ENCODE data around the gene LIPH. TPM values are rescaled to one million over a fixed set of nuclear protein-coding genes. Genes with fewer than 3 reads are reported as not detected.

LIPH gene
- total and polyA plus RNA-seq, 2 of the 8 experiments (the other 6 are each of a cell fraction or from before 2014, with no cell fraction given), result 0.08 TPM; not detected in 1

DNA sequence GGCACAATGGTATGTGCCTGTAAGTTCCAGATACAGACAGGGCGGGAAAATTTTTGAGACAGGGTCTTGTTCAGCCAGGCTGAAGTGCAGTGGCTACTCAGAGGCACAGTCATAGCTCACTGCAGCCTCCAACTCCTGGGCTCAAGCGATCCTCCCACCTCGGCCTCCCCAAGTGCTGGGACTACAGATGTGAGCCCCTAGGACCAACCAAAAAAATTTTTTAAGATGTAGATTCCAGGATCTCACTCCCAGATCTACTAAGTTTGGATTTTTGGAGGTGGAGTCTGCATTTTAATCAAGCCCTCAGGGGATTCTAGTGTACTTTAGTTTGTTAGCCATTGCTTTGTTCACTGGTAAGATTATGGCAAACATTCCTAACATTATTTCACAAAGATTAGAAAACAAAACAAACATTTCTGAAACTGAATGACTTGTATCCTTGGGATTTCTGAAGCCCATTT is 2.7 kb downstream of the LIPH start:
- FAIRE-seq, result no peak
- Histone ChIP-seq H3K27me3 (replicated peaks in 1 of 4; ENCODE audit: control insufficient read depth in 3 of 4, extremely low read depth in 1 of 4, insufficient read depth in 3 of 4, low read length in 3 of 4) (no peaks in the 10 kb centered on the region), H3K23ac (ENCODE audit: insufficient read length) (no peak overlapping the region), H3K56ac (replicated peaks; ENCODE audit: insufficient read length, low read depth, low read length) (no peak overlapping the region), H2BK15ac (ENCODE audit: low read length) (no peak overlapping the region), H3K18ac (ENCODE audit: extremely low read depth, low read length) (no peak overlapping the region), H2BK5ac (ENCODE audit: low read depth, low read length) (no peak overlapping the region), H3K14ac (ENCODE audit: insufficient read length) (no peak overlapping the region), H4K5ac (ENCODE audit: insufficient read length, low read depth, low read length) (no peak overlapping the region), H3K23me2 (ENCODE audit: low read depth, low read length) (no peaks in the 10 kb centered on the region), H4K8ac (ENCODE audit: extremely low read depth, insufficient read depth, low read length) (no peak overlapping the region), H2BK120ac (replicated peaks; ENCODE audit: low read depth, low read length) (no peak overlapping the region), H4K20me1 (replicated peaks in 1 of 2; ENCODE audit: control insufficient read depth in 1 of 2, insufficient read depth in 2 of 2, low read length in 2 of 2) (no peaks in the 10 kb centered on the region), H3K4me1 (replicated peaks in 1 of 4; ENCODE audit: control insufficient read depth in 3 of 4, insufficient read depth in 4 of 4, low read length in 3 of 4) (peaks cover 0 to 3% (median 0%) of the 10 kb centered on the region in 4 experiments; a peak in 1 of 7 replicates), H3K9ac (replicated peaks in 1 of 4; ENCODE audit: extremely low read depth in 1 of 4, low read depth in 3 of 4, low read length in 3 of 4) (no peak overlapping the region), H4K91ac (replicated peaks; ENCODE audit: insufficient read length, low read length) (no peak overlapping the region), H3K36me3 (ENCODE audit: control insufficient read depth in 2 of 4, insufficient read depth in 4 of 4, low read length in 3 of 4) (no peaks in the 10 kb centered on the region), H3K4me3 (ENCODE audit: extremely low read depth in 1 of 4, insufficient read depth in 2 of 4, low read depth in 3 of 4, low read length in 4 of 4) (no peak overlapping the region), H3K27ac (ENCODE audit: low read depth, low read length) (no peak overlapping the region), H2BK12ac (ENCODE audit: low read depth, low read length) (no peak overlapping the region), H2AK5ac (ENCODE audit: low read depth, low read length) (no peak overlapping the region), H3K79me2 (ENCODE audit: control insufficient read depth in 1 of 2, insufficient read depth in 2 of 2, low read length in 2 of 2) (no peaks in the 10 kb centered on the region), H3K9me3 (ENCODE audit: insufficient read depth in 2 of 2, low read depth in 1 of 2, low read length in 1 of 2) (no peaks in the 10 kb centered on the region), H3K4ac (replicated peaks; ENCODE audit: insufficient read length, low read depth, low read length) (no peak overlapping the region), H2BK20ac (ENCODE audit: low read length) (no peak overlapping the region), H2AFZ (ENCODE audit: low read length) (no peak overlapping the region), H3K79me1 (ENCODE audit: low read depth, low read length) (no peaks in the 10 kb centered on the region), H3K4me2 (ENCODE audit: insufficient read depth in 1 of 2, low read depth in 2 of 2, low read length in 2 of 2) (no peak overlapping the region)
- DNase-seq (ENCODE audit: low read depth in 1 of 2, low spot score in 2 of 2), result no peak
- POLR2A ChIA-PET (ENCODE audit: partially characterized antibody), result no interaction called here
- WGBS, 2 experiments (ENCODE audit: extremely low coverage in 1 of 2, insufficient coverage in 1 of 2, insufficient read length in 1 of 2, insufficient replicate concordance in 2 of 2, low coverage in 1 of 2, low lambda C conversion rate in 2 of 2, missing lambda C conversion rate in 1 of 2), result 91% methylated on average over 3 of the region's 3 CpGs; no CpG with 5 or more reads in 1 of the 2 experiments
- CTCF ChIA-PET (ENCODE audit: partially characterized antibody), result interaction anchor here (1.0 kb wide), 1 partner anchor 12 kb away, joined by 3 read pairs; no protein-coding TSS in a partner anchor
- no peak for TF ChIP-seq SRF (IDR thresholded peaks at IDR 0.05; ENCODE audit: low read depth, low read length)
- no peak for TF ChIP-seq JUN (IDR thresholded peaks at IDR 0.05; ENCODE audit: low read depth, low read length)
- no peak for TF ChIP-seq CBX5 (IDR thresholded peaks at IDR 0.05; ENCODE audit: low read depth, low read length)
- no peak for TF ChIP-seq EZH2 (IDR thresholded peaks at IDR 0.05; ENCODE audit: low read depth, low read length, severe bottlenecking)
- TF ChIP-seq CTBP2 (IDR thresholded peaks at IDR 0.05; ENCODE audit: borderline replicate concordance, insufficient read depth, insufficient read length, low read length), result no peak
- TF ChIP-seq RXRA (IDR thresholded peaks at IDR 0.05; ENCODE audit: insufficient read depth, low read depth, low read length), result no peak
- no peak for TF ChIP-seq ASH2L (IDR thresholded peaks at IDR 0.05; ENCODE audit: low read length)
- TF ChIP-seq EGR1 (IDR thresholded peaks at IDR 0.05; ENCODE audit: borderline replicate concordance, low read depth, low read length), result no peak
- TF ChIP-seq CEBPB (IDR thresholded peaks at IDR 0.05; ENCODE audit: low read depth, low read length), result no peak
- TF ChIP-seq SP1 (IDR thresholded peaks at IDR 0.05; ENCODE audit: low read depth, low read length), result no peak
- TF ChIP-seq KDM5A (IDR thresholded peaks at IDR 0.05; ENCODE audit: low read length), result no peak
- no peak for TF ChIP-seq SIN3A (conservative IDR thresholded peaks at IDR 0.05 in 1 of 2, IDR thresholded peaks at IDR 0.05 in 1 of 2; ENCODE audit: low read depth in 1 of 2, low read length in 2 of 2)
- TF ChIP-seq TAF7 (optimal IDR thresholded peaks at IDR 0.05; ENCODE audit: borderline replicate concordance, low read depth, low read length), result no peak
- TF ChIP-seq BACH1 (IDR thresholded peaks at IDR 0.05; ENCODE audit: low read length), result no peak
- TF ChIP-seq GABPA (IDR thresholded peaks at IDR 0.05; ENCODE audit: borderline replicate concordance, insufficient read depth, low read length), result no peak

Measured in H1 (cell line).